C1 segment of cervical spinal cord (tissue), 14 donors: ENCODE data around the gene FAM83B.

Experiments used
- DNase-seq, 14 donors: peaks; one replicate each; lab custom pipeline; 2025; lab: John Stamatoyannopoulos, UW

The FAM83B gene

DNA sequence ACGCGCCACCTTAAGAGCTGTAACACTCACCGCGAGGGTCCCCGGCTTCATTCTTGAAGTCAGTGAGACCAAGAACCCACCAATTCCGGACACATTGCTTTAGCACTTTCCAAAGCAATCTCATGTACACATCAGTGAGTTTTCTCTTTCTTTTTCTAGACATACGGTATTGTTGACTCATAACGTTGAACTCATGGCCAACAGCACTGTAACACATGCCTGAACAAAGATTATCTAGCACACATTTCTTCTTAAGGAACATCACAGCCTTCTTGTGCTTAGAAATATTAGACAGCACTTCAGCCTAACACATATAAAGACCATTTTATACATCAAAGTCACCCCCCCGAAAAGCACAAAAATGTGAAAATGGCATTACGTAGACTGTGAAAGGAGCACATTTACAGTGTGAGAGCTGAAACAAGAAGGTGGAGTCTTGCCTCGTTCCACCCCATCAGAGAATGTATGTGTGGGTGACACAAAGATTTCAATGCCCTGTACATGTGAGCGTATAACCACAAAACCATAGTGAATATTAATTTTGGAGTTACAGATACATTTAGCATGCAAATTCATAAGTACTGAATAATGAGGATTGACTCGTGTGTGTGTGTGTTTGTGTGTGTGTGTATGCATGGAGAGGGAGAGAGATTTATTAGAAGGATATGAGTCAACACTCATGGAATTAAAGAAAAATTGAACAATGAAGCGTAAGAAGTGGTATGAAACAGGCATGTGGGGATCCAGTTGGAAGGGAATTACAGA lies 134.1 kb downstream of the FAM83B start:
- DNase-seq, result no peak

DNA sequence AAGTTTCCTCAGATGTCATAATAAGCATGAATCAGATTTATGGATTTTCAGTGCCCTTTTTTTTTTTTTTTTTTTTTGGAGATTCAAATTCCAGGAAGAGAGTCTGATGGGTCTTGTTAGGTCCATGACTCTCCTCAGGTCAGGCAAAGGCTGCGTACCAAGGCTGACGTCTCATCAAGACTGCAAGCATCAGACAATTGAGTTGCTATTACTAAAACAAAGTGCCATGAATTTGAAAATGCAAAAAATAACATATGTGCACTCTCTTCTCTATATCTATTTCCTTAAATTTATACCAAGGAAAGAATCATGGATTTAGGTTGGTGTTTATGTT lies 134.7 kb downstream of the FAM83B start:
- DNase-seq, result no peak

DNA sequence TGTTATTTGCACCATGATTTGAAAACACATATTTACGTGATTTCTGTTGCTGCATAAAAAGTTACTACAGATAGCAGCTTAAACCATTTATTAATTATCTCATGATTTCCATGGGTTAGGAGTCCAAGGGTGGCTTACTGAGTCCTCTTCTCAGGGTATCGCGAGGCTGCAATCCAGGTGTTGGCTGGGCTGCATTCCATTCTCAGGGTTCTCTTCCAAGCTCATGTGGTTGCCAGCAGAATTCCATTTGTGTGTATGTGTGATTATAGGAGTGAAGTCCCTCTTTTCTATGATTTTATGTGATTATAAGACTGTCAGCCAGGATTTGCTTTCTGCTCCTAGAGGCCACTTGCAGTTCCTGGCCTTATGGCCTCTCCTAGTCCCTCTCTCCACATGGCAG lies 135.1 kb downstream of the FAM83B start:
- DNase-seq, result no peak

DNA sequence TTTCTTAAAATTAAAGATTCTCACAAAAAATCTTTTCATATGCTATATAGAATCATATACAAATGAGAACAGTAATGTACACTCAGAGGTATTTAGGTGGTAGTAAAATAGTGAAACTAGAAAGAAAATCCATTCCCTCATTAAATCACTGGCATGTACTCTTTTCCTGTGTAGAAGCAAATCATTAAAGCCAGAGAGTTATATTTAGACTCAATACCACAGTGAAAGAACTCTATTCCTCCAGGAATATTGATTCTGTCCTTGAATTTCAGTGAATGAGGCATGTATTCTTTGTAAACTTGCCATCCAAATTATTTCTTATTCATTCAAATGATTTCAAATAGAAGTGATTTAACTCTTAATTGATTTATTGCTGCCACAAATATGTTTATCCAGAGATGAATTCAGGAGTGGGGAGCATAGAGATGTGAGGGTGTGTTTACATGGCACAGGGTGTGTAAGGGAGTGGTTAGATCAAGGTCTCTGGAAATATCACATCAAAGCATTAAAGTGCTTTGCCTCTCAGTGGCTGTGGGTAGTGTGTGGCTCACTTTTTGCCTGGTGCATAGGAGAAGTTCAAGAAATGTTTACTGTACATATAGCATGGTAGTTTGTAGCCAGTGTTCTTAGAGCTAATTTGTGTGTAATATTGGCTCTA lies 141.2 kb downstream of the FAM83B start:
- DNase-seq, result no peak

DNA sequence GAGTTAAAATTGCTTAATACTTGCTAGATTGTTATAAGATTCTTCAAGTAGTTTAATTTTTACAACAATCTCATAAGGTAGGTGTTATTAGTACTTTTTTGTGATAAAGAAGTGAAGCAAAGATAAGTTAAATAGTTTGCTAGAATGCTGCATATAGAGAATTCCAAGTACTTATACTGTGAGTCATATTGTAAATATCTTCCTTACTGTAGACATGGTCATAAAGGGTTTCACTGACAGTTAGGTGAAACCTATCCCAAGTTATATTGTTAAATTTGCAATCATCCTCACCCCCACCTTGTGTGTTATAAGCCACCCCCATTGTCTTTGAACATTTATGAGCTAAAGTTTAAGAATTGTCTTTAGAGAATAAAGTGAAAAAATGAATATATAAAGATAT lies 142.0 kb downstream of the FAM83B start:
- no peak for DNase-seq

DNA sequence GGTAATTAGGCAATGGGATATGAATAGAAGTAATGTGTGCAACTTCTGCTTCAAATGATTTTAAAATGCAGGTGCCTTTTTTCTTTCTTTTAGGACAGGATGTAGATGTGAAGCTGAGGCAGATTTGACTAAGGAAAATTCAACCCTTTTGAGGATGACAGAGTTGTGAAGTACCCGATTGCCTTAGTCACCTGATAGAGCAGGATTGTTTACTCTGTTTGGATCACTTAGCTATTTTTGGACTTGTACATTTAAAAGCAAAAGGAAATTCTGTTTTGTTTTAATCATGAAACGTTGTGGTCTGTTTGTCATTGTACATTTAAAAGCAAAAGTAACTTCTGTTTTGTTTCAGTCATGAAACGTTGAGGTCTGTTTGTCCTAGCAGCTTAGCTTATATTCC lies 143.4 kb downstream of the FAM83B start:
- DNase-seq, result no peak
